ENCODE data around the gene DNAH11.

DNAH11 gene

GRCh38 chr7:21550076-21550475 lies 7.2 kb downstream of the DNAH11 start:
- DNase-seq: no peak

DNA sequence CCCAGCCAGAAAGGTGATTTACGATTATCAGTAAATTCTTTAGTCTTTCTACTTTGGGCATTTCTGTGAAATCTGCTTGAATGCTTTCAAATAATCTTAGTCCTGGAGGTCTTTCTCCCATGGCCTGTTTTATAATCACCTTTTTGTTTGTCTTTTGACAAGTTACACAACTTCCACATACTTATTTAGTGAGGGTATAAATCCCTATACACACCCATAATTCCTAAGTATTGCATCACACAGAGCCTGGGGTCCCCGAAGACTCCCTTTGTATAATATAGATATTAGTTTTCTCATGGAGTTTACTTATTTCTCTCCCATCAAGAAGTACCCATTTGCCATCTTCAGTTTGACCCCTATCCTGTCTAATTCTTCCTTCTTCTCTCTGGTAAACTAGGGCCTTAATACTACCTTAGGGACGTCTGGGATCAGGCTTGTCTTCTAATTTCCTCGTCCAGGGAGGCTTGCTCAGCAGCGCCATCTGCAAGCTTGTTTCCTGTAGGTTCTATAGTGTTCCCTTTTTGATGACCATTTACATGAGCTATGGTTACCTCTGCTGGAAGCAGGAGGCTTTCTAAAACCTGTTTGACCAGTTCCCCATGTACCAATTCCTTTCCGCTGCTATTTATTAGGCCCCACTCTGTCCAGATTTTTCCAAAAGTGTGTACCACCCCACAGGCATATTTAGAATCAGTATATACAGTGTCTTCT lies 8.1 kb downstream of the DNAH11 start:
- peak; percentile 83 for DNase-seq

- DNase-seq: no peak
These were observed 19.5 kb downstream of the DNAH11 start for GRCh38 chr7:21562385-21562784.

DNA sequence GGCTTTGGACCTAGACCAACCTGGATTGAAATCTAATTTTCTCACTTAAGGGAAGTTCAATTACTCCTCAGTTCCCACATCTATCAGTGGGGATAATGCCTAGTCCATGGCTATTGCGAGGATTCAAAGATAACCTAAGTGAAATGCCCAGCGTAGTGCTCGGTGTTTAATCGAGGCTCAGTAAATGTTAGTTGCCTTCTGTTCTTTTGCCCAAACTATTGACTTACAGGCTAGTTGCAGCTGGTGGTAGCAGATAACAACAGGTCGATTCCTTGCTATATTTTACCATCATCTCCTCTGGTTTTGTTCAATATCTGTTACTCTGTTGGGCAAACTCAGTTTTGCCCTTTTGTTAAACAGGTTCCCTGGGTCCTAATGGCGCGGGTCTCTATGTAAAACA lies 22.8 kb downstream of the DNAH11 start:
- no peak for DNase-seq

- DNase-seq: no peak
These were observed 23.3 kb downstream of the DNAH11 start for GRCh38 chr7:21566094-21566493.

DNA sequence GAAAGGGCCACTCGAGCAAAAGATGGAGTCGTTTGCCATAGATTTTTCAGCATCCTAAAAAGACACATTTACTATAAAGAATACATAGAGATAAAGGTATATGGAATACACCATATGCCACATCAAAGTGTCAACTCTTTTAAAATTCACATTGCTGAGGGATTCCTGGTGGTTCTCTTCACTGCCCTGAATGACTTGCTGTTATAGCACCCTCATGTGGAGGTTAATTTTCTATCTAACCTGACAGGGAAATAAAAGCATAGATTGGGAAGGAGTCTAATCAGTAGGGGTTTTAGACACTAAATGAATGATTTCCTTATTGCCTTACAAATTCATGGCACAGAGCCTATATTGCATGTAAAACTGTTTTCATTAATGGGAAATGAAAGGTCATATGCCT lies 25.9 kb downstream of the DNAH11 start:
- DNase-seq: no peak

- no peak for DNase-seq
These were observed 29.8 kb downstream of the DNAH11 start for GRCh38 chr7:21572331-21573313.

GRCh38 chr7:21579341-21580072 lies 36.7 kb downstream of the DNAH11 start:
- DNase-seq: no peak

DNA sequence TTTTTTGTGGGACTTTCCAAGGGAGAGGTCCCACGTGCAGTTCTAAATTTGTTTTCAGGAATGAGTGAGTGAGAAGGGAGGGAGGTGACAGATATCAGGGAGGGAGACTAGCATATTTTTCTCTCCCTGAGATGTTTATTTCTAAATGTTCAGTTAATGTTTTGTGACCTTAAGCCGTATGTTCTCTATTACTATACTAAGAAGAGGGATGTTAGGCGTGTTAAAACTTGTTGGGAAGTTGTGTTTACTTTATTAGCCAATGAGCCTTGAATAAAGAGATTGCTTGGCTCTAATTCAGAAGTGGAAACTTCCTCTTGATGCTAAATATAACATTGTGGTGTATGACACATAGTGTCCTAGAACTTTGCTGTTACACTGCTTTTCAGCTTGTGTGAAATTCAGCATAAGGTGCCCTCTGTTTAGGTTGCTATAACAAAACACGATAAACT lies 37.3 kb downstream of the DNAH11 start:
- DNase-seq: no peak

- no peak for DNase-seq
These were observed 42.4 kb downstream of the DNAH11 start for GRCh38 chr7:21585070-21585724.

- no peak for DNase-seq
These were observed 44.4 kb downstream of the DNAH11 start for GRCh38 chr7:21587139-21587784.

DNA sequence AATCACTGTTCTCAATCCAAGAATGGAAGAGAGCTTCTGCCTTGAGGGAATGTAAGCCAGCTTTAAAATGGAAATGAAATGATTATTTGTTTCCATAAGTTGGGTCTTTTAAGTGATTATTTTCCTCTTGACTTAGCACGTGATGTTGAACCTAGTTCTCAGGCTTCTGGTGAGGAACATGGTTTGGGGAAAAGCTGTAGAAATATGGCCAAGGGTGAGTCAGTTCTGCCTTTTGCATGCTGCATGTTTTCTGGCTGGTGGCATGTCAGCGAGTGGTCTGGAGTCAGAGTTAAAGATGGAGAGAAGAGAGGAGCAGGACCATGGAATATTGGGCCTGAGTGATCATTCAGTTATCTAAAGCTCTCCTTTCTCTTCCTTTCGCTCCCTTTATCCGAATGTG lies 54.0 kb downstream of the DNAH11 start:
- DNase-seq: no peak

DNA sequence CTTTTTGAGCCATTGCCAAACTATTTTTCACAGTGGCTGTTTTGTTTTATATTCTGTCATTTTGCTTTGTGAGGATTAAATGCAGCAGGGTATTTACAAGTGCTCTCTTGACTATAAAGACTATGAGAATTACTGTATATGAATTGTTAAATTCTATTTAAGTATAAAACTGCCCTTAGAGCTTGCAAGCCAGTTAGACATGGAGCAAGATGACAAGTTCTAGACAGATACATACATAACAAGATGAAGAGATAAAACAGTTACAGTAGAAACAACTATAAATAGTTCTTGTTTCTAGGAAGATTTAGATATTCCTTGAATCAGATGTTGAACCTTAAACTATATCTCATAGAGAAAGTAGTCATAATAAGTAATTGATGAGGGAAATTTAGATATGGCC lies 60.6 kb downstream of the DNAH11 start:
- DNase-seq: no peak

DNA sequence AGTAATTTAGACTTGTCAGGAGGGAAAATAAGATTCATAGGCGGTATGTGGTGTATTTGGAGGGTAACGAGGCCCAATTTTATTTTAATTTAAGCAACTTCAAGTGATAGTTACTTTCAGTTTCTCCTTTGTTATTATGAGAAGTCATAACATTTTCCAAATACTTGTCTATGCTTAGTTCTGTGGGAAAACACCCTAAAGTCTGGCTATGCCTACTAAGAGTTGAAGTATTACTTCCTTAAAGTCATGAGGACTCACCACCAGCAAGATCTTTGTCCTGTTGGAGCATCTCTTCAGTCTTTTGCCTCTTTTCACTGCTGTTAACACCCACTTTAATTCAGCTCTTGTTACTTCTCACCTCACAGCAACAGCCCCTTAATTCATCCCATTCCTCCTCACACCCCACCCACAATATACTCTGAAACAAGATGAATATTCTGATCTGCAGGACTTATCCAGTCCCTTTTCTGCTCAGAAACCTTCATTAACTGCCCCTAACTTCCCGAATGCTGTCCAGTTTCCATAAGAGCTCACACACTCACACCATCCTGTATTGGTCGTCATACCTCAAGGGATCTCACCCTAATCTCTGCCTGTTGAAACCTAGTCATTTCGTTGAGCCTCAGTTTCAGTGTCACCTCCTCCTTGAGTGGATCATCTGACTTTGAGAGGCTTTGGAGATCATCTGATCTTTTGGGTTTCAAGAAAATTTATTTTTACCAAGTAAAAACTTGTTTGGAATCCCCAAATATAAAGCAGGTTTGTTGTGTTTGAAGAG lies 61.3 kb downstream of the DNAH11 start:
- DNase-seq: no peak

DNA sequence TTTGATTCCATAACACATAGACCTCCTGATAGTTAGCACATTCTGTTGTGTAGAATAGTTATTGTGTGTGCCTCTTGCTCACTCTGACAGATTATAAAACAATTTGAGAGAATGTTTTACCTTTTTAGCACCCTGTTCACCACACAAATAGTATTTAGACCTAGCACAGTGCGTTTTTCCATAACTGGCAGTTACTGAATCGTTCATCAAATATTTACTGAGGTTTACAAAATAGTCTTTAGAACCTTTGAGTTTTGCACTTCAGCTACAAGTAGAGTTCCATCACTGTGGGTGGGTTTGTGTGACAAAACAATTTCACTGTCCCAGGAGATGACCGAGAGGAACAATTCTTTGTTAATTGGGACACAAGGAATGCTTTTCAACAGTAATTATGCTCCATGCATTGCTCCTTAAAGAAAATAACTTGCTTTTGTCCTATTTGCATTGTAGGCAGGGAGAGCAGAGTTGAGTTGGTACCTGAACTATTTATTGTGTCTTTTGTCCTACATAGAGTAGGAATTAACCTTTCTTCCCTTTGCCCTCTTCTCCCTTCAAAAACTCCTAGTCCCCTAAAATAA lies 62.3 kb downstream of the DNAH11 start:
- no peak for DNase-seq

DNA sequence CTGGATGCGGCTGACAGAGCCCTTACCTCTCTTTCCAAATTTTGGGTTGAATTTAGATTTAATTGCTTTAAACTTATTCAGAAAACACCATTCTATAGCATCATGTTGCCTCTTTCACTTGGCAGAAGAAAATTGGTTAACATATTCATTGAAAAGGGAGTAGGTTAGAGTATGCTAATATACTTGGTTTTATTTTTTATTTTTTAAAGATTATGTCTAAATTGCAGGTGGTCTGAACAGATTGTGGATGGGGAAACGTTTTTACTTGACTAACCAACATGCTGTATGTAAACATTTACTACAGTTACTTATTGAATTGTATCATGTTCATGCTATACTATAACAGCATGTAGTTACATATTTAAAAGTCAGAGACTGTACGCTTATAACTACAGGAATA lies 65.6 kb downstream of the DNAH11 start:
- no peak for DNase-seq

DNA sequence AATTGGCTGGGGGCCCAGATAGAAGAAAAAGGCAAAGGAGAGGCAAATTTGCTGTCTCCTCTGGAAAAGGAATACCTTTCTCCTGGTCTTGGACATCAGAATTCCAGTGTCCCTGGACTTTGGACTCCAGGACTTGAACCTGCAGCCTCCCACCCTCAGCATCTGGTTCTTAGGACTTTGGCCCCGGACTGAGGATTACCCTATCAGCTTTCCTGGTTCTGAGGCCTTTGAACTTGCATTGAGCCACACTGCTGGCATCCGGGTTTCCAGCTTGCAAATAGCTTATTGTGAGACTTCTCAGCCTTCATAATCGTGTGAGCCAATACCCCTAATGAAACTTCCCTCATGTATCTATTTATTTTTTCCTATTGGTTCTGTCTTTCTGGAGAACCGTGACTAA lies 68.3 kb downstream of the DNAH11 start:
- no peak for DNase-seq

DNA sequence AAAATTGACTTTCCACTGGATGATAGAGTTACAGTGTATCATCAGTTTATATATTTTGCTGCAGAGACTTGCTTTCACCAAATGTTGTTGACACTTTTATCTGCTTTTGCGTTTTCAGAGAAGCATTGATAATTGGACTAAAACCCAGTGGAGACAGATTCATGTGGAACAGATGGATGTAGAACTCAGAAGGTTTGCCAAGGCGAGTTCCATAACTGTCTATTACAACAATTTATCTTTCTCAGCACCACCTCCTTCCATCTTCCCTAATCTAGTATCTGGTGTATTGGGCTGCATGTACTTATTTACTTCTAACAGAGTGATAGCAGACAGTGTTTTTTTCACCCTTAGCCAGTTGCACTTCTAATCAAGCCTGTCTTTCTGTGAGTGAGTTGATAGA lies 73.3 kb downstream of the DNAH11 start:
- no peak for DNase-seq

GRCh38 chr7:21616796-21617436 lies 74.1 kb downstream of the DNAH11 start:
- peak; percentile 58 for DNase-seq

- no peak for DNase-seq
These were observed 74.7 kb downstream of the DNAH11 start for GRCh38 chr7:21617513-21617912.

Measured in islet precursor cell (in vitro differentiated cells).